HG02763 (cell line): ENCODE measurements around the gene C2orf76.
"Not testable (repeated sequence)": the region's sequence is repeated elsewhere in the genome, so short reads cannot be mapped to it uniquely, and the experiment has no call there.

ENCODE experiments used
- ATAC-seq: cut with Tn5 transposase; IDR thresholded peaks from one replicate; pipeline ENCODE4 v1.9.1; 2021; ENCODE audit warnings: mild to moderate bottlenecking, moderate library complexity; ENCODE audit not compliant: unreplicated experiment

Gene C2orf76

DNA sequence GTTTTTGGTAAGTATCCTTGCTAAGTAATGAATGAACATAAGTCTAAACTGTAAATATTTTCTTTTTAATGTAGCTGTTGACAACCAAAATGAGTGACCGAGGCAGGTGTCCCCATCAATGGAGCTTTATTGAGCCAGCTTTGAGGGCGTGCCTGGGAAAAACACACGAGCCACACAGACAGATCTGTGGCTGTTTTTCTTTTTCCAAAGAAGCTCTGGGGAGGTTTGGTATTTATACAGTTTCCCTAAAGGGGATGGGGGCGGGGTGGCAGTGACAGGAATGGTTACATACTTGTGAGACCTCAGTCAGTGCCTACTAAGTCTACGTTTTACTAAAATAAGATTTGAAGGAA lies 11.3 kb upstream of the C2orf76 start:
- ATAC-seq = no peak

DNA sequence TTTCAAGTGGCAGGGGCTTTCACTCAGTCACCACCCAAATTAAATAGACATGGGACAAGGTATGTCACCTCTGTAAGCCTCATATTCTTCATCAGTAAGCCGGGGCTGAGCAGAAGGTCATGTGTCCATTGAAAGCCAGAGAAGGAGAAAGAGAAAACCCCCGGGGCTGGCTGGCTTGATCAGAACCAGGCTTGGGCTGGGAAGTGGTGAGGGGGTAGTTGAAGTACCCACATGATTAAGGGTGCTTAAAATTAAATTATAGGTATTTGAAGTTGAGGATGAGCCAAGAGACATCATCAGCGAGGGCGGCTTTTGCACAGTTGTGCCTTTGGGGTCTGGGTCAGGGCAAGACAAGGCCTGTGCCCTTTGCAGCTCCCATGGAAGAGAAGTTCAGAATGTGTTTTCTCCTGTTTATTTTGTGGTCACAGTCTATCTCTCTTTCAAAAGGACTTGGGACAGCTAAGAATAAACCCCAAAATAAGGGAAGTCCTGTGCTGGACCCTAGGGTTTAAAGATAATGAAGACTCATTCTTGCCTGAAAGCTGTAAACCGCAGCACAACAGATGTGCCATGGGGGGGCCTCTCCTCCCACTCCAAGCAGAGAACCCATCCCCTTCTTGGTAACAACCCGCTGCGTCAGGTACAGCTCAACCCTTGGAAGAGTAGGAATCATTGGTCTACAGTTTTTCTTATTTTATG lies 10.8 kb upstream of the C2orf76 start:
- ATAC-seq = no peak

DNA sequence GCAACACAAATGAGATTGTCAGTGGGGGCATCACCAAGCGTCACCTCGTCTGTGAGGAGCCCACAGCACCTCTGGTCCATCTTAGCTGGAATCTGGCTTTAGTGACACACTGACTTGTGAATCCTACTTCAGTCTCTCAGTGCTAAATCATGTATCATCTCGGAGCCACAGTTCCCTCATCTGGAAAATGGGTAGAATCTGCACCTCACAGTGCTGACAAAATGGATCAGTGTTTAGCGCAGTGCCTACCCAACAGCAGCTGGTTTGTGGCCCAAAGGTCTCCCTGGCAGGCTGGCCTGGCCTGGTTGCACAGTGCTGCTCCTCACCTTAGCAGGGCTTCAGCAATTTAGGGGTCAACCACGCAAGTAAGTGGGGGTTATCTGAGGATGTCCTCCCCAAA lies 10.2 kb upstream of the C2orf76 start:
- ATAC-seq = no peak

DNA sequence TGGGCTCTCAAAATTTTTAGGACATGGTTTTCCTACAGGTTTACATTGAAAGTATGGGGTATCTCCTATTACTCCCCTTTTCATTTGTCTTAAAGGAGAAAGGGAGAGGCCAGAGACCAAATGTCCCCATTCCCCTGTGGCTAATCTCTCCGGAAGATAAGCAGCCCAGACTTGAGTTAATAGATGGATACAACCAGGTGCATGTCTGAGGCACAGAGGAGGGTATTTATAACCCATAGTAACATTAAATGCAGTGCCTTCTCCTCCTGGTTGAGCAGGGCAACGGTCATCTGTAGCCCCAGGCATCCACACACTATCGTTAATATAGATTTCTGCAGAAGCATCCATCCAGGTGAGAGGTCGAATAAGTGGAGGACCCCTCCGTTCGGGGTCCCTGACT lies 9.8 kb upstream of the C2orf76 start:
- not testable (repeated sequence) for ATAC-seq

DNA sequence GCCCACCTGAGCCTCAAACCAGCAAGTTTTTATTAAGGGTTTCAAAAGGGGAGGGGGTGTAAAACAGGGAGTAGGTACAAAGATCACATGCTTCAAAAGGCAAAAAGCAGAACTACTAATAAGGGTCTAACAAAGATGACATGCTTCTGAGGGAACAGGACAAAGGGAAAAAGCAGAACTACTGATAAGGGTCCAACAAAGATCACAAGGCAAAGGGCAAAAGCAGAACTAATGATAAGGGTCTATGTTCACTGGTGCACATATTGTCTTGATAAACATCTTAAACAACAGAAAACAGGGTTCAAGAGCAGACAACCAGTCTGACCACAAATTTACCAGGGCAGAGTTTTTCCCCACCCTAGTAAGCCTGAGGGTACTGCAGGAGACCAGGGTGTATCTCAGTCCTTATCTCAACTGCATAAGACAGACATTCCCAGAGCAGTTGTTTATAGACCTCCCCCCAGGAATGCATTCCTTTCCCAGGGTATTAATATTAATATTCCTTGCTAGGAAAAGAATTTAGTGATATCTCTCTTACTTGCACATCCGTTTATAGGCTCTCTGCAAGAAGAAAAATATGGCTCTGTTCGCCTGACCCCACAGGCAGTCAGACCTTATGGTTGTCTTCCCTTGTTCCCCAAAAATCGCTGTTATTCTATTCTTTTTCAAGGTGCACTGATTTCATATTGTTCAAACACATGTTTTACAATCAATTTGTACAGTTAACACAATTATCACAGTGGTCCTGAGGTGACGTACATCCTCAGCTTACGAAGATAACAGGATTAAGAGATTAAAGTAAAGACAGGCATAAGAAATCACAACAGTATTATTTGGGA lies 7.5 kb upstream of the C2orf76 start:
- ATAC-seq = not testable (repeated sequence)

DNA sequence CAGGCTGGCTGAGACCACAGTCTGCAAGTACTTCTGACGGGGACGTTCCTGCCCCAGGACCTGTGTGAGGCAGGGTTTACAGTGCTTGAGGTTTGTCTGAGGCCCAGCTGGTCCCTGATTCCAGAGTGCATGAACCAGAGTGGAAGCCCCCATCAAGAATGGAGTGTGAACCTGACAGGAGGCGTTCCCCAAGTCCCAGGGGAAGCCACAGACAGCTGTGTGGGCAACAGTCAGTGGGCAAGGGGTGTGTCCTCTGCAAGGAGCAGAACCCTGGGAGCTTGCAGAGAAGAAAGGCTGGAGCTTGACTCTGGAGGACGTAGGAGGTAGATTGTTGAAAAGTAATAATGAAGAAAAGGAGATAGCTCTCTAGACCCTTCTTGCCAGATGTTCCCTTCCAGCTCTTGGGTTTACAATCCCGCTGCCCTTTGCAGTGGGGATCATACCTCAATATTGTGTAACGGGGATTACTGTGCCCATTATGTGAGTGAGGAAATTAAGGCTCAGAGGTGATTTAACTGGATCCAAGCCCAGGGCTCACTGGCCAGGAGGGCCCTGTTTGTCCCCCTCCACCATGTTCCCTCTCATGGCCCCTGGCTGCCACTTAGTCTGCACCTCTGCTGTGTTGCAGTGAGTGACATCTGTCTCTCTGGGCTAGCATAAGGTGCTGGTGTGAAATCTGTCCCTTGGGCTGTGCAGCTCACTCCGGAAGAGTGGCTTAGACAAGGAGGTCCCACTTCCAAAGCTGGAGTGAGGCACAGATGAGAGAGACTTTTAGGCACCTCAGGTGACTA lies 6.3 kb upstream of the C2orf76 start:
- ATAC-seq = no peak

DNA sequence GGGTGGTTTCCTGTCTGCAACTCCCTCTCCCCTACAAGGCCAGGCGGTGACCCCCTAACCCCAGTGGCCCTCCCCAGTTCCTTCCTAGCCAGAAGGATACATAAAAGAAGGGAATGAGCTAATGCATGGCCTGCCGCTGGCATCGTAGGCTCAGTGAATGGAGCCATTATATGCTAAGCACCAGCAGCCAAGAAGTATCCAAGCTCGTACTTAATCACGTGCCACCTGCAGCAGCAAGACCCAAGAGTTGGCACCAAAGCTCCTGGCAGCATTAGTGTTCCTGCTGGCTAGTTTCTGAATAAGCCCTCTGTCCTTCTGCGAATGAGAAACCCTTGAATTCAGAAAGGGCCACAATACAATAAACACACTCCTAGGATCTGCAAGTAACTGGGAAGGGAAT lies 4.5 kb upstream of the C2orf76 start:
- ATAC-seq = no peak

DNA sequence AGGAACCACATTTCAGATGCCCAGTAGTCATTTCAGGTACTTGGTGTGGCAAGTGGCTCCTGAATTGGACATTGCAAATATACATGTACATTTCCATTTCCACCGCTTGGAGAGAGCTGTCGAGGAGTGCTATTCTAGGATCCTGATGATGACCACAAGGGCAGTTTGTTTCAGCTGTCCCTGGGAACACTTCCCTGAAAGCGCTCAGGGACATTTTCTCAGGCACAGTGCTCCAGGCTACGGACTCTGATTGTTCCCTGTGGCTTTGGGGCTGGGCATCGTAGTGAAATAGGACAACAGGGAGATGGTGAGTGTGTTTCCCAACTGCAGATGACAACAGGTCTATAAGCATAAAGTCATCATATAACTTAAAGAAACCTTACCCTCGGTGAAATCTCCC lies 3.2 kb upstream of the C2orf76 start:
- ATAC-seq = no peak

DNA sequence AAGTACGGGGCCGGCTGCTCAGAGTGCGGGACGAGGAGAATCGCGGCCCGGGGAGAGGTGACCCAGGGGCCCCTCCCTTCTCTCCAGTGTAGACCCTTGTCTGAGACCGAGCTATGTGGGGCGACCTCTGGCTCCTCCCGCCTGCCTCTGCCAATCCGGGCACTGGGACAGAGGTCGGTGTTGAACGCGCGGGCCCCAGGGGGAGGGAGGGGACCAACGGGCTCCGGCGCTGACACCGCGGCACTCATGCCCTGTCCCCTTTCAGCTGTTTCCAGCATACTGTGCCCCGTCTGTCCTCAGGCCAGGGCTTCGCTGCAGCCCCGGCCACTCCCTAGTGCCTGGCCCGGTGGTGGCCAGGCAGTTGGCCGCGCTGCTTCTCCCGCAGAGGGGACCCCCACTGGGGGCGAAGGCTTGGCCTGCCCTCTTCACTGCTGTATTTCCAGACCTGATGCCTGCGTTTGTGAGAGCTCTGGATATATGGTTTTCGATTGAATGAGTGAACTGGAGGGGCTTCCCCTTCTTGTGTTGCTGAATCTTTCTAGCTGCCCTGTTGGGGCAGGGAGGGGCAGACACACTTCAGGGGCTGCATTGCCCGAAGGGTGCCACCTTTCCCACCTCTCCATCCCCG lies 952 bp upstream of the C2orf76 start:
- ATAC-seq = peak; percentile 28

DNA sequence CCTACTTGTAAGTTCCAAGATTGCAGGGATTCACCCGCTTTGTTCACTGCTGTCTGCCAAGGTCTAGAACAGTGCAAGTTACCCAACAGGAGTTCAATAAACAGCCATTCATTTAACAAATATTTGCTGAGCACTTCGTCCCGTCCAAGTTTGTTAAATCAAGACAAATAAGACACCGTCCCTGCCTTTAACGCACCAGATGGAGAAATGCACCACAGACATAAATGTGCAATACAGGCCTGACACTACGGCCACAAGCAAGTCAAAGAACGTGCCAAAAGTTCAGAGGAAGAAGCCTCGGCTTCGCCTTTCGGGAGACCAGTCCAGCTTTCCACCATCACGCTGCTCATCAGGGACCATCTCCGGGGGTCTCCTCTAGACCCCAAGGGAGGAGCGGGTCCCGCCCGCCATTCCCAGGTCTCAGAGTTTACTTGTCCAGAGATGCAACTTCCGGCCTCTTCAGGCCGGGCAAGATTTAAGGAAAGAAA lies 429 bp downstream of the C2orf76 start:
- ATAC-seq = peak; percentile 2

DNA sequence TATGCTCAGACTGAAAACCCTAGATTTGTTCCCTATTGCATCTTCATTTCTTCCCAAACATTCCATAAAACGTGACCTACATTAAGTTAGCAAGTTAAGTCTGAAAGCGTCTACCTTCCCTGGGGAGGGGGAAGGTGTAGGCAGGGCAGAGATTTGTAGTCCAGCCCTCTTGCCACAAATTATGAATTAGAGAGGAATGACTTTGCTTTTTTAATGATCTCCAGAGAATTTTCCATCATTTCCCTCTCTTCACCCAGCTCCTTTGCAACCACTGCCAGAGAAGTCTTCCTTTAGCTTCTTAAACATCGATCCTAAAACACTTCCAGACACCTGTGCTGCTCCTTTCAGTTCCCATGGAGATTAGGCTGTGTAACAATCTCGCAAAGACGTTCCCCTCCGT lies 1.2 kb downstream of the C2orf76 start:
- ATAC-seq = no peak

DNA sequence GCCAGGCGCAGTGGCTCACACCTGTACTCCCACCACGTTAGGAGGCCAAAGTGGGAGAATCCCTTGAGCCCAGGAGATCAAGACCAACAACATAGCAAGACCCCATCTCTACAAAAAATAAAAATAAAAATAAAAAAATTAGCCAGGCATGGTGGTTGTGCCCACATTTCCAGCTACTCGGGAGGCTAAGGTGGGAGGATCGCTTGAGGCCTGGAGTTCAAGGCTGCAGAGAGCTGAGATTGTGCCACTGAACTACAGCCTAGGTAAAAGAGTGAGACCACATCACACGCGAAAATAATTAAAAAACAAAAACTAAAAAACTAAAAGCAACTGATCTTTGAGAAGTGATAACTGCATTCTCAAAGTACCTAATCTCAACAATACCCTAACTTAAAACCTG lies 1.8 kb downstream of the C2orf76 start:
- no peak for ATAC-seq

DNA sequence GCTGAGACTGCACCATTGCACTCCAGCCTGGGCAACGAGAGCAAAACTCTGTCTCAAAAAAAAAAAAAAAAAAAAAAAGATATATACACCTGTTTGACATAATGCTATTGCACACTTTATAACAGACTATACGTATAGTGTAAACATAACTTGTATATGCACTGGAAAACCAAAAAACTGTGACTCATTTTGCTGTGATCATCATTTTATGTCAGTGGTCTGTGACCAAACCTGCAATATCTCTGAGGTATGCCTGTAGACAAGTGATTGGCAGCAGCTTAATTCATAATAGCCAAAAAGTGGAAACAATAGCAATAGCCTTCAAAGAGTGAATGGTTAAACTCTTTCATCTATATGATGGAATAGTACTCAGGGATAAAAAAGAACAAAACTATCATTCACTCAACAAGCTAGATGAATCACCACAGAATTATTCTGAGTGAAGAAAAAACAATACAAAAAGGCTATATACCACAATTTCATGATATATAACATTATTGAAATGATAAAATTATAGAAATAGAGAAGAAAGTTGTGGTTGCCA lies 6.1 kb downstream of the C2orf76 start:
- no peak for ATAC-seq

DNA sequence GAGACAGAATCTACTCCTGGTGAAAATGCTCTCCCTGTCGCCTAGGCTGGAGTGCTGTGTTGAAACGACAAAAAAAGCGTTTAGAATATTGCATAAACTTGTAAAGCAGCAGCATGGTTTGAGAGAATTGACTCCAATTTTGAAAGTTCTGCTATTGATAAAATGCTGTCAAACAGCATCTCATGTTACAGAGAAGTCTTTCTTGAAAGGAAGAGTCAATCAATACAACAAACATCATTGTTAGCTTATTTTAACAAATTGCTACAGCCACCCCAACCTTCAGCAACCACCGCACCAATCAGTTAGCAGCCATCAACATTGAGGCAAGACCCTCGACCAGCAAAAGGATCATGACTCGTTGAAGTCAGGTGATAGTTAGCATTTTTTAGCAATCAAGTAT lies 6.9 kb downstream of the C2orf76 start:
- ATAC-seq = no peak

DNA sequence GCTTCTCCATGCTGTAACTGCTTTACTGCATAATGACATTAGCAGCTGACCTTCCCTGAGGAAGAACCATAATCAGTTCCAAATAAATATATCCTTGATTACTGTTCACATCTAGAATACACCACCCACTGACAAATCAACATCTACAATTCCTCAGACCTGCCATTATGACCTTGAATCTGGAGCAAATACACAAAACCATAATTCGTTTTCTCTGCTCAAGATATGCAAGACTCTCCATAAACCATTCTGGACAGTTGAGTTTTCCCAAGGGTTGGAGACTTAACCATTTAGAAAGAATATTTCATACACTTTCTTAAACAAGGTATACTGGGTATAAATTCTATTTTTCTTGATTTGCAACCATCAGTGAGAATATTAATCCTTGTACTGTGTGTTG lies 11.8 kb downstream of the C2orf76 start:
- ATAC-seq = no peak

DNA sequence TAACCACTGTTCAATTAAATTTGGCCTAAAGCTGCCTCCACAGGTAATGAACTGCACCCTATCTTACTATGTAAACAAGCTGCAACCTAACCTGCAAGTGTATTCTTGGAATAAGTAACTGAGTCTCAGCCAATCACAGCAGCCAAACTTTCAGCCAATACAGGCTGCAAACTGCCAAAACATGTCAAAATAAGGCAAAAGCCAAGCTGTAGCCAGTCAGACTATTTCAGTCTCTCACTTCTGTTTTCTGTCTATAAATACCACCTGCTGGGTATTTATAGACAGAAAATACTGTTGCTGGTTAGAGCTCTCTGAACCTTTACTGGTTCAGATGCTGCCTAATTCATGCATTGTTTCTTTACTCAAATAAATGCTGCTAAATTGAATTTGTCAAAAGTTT lies 14.3 kb downstream of the C2orf76 start:
- peak; percentile 95 for ATAC-seq

DNA sequence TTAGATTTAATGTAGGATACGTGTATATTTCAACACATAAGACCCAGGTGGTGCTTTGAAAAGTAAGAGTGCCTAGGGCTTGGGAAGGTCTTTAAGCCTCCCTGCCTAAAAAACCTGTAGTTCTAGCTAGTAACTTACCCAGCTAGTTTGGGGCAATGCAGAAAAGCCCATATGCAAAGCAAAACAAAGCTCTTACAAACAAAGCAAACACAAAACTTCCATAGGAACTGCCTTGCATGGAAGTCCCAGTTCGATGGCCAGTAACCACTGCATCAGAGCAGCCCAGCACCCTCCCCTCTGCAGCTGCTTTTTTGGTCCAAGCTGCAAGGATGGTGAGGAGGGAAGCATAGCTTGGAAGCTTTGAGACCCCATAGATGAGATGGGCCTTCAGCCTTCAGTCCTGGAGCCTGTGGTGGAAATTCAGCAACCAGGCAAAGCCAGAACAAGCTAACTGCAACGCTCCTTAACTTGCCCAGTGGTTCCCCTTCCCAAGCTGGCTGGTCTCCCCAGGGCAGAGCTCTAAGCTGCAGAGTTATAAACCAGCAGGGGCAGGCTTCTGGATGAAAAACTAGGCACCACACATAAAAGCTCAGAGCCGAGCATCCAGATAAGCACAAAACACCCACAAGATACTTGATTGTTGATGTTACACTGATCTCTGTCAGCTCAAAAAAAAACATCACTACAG lies 16.2 kb downstream of the C2orf76 start:
- no peak for ATAC-seq

DNA sequence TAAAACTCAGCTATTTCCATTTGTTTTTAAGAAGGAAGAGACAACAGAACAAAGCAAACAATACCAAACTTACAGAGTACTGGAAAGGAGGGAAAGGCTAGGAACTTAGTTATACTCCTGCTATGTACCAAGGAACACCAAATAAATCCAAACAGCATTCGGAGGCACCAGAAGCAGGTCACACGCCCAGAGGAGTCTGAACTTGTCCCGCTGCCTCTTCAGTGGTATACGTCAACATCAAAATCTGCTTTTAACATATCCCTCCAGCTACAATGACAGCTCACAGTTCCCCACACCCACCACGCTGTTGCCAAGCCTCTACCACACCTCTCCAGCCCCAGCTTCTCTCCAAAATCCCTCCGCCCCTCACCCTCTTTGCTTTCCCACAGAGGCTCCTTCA lies 17.3 kb downstream of the C2orf76 start:
- ATAC-seq = no peak

DNA sequence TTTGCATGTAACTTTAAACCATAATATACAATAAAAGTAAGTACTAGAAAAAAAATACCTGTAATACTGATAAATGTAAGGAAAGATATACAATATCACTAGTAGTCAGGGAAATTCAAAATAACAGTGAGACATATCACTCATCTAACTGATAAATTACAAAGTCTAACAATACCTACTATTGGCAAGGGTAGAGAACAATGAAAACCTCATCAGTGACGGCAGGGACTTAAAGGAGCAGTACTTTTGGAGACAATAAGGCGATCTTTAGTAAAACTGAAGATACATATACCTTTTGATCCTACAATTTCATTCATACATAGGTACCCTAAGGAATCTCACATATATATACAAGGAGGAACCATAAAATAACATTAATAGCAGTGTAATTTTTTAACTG lies 24.9 kb downstream of the C2orf76 start:
- ATAC-seq = no peak

DNA sequence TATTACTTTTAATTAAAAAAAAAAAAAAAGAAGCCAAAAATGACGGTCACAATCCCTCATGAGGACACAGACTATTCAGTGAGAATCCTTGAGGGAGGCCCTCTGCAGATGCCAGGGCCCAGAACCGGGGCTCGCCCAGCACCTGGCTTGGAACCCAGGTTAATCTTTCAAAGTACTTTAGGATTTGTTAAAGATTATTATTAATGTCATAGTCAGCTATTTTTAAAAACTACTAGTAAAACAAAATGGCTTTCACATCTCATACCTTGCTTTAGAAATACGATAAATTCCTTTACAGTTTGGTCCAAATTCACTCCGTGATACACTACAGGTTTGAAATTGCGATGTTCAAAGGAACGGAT lies 27.1 kb downstream of the C2orf76 start:
- ATAC-seq = no peak
